ENCODE data around the gene PIGQ. TPM values are rescaled to one million over a fixed set of nuclear protein-coding genes. Genes with fewer than 3 reads are reported as not detected.

PIGQ gene
- total and polyA plus RNA-seq, 2 of the 13 experiments (the other 11 are each of a cell fraction or from before 2014, with no cell fraction given): 7.7 to 19.7 TPM

DNA sequence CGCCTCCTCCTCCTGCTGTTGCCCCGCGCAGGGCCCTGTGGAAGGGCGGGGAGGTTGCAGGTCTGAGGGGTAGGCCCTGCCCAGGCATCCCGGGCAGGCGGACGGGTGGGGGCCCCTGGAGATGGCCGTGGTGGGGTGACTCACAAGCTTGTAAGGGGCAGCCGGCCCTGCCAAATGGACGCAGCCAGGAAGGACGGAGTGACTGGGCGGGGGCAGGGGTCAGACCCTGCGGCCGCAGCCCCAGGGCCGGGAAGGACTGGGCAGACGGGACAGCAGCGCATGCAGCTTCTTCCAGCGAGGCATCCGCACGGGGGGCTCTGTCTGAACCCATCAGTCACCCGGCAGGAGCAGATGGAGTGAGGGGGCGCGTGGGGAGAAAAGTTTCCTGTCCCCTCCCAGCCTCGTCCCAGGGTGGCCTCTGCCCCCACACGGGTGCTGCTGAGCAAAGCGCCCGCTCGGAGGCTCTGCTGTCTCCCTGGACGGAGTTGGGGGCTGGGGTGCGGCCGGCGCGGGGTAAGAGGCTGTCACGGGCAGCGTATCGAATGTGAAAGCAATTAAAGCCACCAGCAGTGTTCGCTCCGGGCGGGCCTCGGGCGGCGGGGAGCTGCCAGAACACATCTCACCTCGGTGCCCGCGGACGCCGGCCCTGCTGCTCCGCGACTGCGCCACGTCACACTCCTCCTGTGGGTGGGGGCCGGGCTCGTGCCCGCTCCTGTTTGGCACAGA, 15.0 kb upstream of the PIGQ start (continued):
- TF ChIP-seq ZNF850 (CRISPR knock-in tag; conservative IDR thresholded peaks at IDR 0.05) (peak; percentile 18; the same call in 1 of the 2 replicates), RARA (CRISPR knock-in tag; IDR thresholded peaks at IDR 0.05) (no peak), HIVEP1 (CRISPR knock-in tag; IDR thresholded peaks at IDR 0.05) (no peak), NCOA5 (CRISPR knock-in tag; IDR thresholded peaks at IDR 0.05) (no peak), ATF7-NPFF (CRISPR knock-in tag; IDR thresholded peaks at IDR 0.05; ENCODE audit: low read depth) (no peak), NBN (conservative IDR thresholded peaks at IDR 0.05) (no peak)
- TF ChIP-seq, protein P1, sequence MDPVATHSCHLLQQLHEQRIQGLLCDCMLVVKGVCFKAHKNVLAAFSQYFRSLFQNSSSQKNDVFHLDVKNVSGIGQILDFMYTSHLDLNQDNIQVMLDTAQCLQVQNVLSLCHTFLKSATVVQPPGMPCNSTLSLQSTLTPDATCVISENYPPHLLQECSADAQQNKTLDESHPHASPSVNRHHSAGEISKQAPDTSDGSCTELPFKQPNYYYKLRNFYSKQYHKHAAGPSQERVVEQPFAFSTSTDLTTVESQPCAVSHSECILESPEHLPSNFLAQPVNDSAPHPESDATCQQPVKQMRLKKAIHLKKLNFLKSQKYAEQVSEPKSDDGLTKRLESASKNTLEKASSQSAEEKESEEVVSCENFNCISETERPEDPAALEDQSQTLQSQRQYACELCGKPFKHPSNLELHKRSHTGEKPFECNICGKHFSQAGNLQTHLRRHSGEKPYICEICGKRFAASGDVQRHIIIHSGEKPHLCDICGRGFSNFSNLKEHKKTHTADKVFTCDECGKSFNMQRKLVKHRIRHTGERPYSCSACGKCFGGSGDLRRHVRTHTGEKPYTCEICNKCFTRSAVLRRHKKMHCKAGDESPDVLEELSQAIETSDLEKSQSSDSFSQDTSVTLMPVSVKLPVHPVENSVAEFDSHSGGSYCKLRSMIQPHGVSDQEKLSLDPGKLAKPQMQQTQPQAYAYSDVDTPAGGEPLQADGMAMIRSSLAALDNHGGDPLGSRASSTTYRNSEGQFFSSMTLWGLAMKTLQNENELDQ (CRISPR knock-in tag; IDR thresholded peaks at IDR 0.05; ENCODE audit: borderline replicate concordance): no peak

DNA sequence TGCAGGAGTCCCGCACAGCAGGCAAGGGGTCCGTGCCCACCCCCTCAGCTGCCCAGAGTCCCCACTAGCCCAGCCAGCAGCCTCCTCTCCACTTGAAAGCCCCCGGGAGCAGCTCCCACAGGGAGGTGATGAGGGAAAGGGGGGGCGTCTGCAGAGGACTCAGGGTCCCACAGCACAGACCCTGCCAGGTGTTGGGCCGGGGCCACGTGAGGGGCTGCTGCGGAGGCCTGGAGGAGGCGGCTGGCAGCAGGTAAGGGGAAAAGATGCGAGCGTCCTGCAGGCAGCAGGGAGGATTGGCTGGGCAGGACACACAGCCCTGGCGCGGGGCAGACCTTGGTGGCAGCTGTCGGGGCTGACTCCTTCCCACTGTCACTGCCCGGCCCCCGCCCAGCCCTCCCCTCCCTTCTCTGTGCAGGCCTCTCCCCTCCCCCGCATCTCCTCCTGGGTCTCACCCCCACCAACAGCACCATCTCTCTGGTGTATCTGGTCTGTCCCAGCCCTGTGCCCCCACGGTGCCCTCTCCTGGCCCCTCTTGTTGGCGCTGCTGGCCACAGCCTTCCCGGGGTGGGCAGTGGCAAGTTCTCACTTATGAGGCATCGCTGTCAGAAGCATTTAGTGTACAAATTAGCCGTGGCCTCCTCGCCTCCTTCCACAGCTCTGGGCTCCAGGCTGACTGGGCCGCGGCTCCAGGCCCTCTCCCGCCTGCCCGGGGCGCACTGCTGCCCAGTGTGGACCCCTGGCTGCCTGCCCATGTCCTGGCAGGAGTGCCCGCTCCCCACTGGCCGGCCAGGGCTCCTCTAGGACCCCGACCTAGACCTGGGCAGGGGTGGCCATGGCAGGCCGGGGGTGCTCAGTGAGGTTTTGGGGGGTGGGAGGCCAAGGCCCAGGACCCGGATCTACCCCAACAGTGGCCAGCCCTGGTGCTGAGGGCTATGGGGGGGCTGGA, 14.0 kb upstream of the PIGQ start:
- H3K27ac ChIP-seq (ENCODE audit: extremely low read length, insufficient read depth, low read length): no peak overlapping the region
- no peak for ATAC-seq
- intact Hi-C loops (cut with micrococcal nuclease; ENCODE audit: unreplicated experiment) (no loop called here), in situ Hi-C loops (cut with HindIII; ENCODE audit: extremely low pct_ligation_motif_present, low pct_unique_long_range_greater_than_20kb) (no loop called here)
- FAIRE-seq: no peak
- no peak for DNase-seq (ENCODE audit: low spot score)
- peaks cover 2 to 15% of the 10 kb centered on the region in 2 experiments; a peak in 3 of 5 replicates for H3K27me3 ChIP-seq (ENCODE audit: control insufficient read depth in 1 of 2, insufficient read depth in 2 of 2, low read length in 2 of 2)
- peaks cover 66% of the 10 kb centered on the region for H3K4me1 ChIP-seq (ENCODE audit: insufficient read depth, low read length)
- H3K4me3 ChIP-seq (replicated peaks in 1 of 3; ENCODE audit: insufficient read depth in 1 of 3, low read depth in 2 of 3, low read length in 3 of 3): no peak overlapping the region
- no peaks in the 10 kb centered on the region for H3K9me3 ChIP-seq (ENCODE audit: low read length)
- ChIA-PET POLR2A (no interaction called here), CTCF (ENCODE audit: low intra/inter-chr PET ratio, low total read pairs) (no interaction called here)
- 84% methylated on average over 23 of the region's 32 CpGs for WGBS (ENCODE audit: low lambda C conversion rate)
- no TSS peak for BruUV-seq (replicated peaks)
- H3K79me2 ChIP-seq (ENCODE audit: insufficient read depth, low read length): no peaks in the 10 kb centered on the region
- H3K4me2 ChIP-seq (ENCODE audit: low read depth, low read length): no peak overlapping the region
- H2AFZ ChIP-seq (ENCODE audit: low read length): no peak overlapping the region
- H3K36me3 ChIP-seq (replicated peaks in 1 of 2; ENCODE audit: control insufficient read depth in 1 of 2, insufficient read depth in 2 of 2, low read length in 2 of 2): peaks cover 0 to 3% of the 10 kb centered on the region in 2 experiments; a peak in 1 of 5 replicates
- no peaks in the 10 kb centered on the region for H4K20me1 ChIP-seq (ENCODE audit: insufficient read depth, low read length)
- H3K9ac ChIP-seq (ENCODE audit: insufficient read depth, low read depth, low read length): no peak overlapping the region
- TF ChIP-seq CTCF (CRISPR knock-in tag; IDR thresholded peaks at IDR 0.05) (peak; percentile 14; the same call in 1 of the 2 replicates), ZBTB33 (CRISPR knock-in tag; IDR thresholded peaks at IDR 0.05) (peak; percentile 93), ZNF549 (CRISPR knock-in tag; IDR thresholded peaks at IDR 0.05) (no peak), ZNF777 (CRISPR knock-in tag; IDR thresholded peaks at IDR 0.05) (no peak), ZBTB38 (CRISPR knock-in tag; IDR thresholded peaks at IDR 0.05) (no peak), HNRNPL (IDR thresholded peaks at IDR 0.05; ENCODE audit: low read depth, low read length) (peak; percentile 84; the same call in 1 of the 2 replicates)

Data from HepG2 (cell line).